GM21717 (cell line): ENCODE results near the gene SLC37A4.
A peak's percentile ranks its signal among the peaks of the same experiment; 100 is the strongest.
"Not testable (repeated sequence)": the region's sequence is repeated elsewhere in the genome, so short reads cannot be mapped to it uniquely, and the experiment has no call there.

Experiments
- ATAC-seq: cut with Tn5 transposase; IDR thresholded peaks from one replicate; pipeline ENCODE4 v1.9.1; 2021; ENCODE audit warnings: mild to moderate bottlenecking, moderate library complexity; ENCODE audit not compliant: unreplicated experiment

Gene SLC37A4

DNA sequence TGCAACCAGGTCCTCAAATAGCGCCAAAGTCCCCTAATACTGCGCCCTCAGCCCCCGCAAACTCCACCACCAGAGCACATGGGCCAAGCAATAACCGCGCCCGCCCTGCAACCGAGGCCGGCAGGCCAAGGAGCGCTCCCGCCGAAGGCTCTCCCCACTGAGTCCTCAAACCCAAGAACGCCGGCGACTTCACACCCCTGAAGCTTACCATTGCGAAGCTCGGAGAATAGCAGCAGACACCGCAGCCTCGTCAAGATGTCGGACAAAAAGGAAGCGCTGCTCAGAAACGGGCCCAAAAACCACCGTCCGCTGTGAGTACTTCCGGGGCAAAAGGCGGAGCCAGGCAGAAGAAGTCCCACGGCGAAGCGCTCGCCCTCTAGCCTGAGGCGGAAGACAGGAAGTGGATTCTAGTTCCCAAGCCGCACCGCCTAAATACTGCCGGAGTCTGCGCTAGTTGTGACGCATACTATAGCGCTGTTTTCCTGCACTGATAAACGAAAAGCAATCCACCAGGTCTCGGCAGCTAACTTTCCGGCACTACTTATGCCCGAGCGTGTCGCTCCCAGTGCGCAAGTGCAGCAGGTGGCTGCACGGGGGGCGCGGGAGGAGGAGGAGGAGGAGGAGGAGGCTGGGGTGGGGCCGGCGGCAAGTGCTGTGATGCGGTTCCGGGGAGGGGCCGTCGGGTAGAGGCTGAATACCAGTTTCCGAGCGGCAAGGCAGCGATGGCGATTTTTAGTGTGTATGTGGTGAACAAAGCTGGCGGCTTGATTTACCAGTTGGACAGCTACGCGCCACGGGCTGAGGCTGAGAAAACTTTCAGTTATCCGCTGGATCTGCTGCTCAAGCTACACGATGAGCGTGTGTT lies 12.4 kb downstream of the SLC37A4 start, which contains the start of the genes RPS25 and TRAPPC4:
RPS25 (minus strand) TSS at position 270 of the 865 bp plus-strand sequence; CDS start at position 211, 59 bp downstream.
TRAPPC4 (plus strand) TSS at position 693 of the 865 bp plus-strand sequence; CDS start at position 723, 30 bp downstream.
- peak; percentile 81 for ATAC-seq

DNA sequence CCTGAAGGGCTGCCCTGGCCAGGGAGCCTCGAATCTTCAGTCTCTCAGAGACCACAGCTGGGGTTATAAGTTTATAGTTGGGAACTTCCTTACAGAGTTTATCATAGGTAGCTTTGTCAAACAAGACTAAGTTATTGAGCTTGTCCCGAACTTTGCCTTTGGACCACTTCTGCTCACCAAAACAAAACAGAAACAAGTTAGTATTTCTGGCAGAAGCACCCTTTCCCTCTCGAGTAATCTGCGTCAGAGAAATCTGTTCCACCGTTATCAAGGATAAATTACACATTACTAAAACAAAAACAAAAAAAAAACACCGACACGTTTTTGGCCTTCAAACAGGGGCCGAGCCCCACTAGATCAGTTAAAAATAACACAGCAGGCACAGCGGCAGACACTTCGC lies 13.3 kb downstream of the SLC37A4 start:
- ATAC-seq, result not testable (repeated sequence)

DNA sequence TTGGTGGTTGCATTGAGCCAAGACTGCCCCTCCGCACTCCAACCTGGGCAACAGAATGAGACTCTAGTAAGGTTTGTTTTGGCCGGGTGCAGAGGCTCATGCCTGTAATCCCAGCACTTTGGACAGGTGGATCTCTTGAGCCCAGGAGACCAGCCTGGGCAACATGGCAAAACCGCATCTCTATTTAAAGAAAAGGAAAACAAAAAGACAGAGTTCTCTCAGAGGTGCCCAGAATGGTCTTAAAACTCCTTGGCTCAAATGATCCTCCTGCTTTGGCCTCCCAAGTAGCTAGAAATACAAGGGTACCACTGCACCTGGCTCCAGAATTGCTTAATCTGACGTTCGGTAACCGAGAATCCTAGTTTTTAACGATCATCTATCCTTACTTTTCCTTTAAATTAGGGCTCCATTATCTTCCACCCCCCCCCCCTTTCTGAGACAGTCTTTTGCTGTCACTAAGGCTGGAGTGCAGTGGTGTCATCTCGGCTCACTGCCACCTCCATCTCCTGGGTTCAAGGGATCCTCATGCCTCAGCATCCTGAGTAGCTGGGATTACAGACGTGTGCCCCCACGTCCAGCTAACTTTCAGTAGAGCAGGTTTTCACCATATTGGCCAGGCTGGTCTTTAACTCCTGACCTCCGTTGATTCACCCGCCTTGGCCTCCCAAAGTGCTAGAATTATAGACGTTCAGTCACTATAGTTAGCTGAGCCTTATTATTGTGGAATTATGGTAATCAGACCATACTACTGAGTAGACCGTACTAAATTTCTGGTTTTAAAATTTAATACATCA lies 14.3 kb downstream of the SLC37A4 start:
- no peak for ATAC-seq

GRCh38 chr11:119015054-119015611 lies 15.5 kb downstream of the SLC37A4 start:
- no peak for ATAC-seq

DNA sequence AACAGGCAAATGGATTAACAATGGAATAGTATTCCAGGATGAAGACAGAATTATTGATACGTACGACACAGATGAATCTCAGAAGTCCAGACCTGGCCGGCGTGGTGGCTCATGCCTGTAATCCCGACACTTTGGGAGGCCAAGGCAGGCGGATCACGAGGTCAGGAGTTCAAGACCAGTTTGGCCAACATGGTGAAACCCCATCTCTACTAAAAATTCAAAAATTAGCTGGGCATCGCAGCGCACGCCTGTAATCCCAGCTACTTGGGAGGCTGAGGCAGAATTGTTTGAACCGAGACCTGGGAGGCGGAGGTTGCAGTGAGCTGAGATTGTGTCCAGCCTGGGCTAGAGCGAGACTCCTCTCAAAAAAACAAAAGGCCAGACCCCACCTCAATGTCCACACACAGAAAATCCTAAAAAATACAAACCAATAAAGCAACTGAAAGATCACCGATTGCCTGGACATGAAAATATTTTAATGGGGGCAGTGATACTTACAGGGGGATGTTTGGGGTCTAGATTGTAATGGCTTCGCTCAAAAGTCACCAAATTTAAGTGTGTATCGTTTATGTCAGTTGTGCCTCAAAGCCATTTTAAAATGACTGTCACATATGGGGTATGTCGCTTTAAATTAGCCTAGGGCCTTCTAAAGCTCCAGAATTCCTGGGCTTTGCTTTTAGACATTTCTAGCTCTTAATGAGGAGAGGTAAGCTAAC lies 16.3 kb downstream of the SLC37A4 start:
- ATAC-seq, result no peak

- ATAC-seq, result no peak
Measured at GRCh38 chr11:119012629-119013170, 18.0 kb downstream of the SLC37A4 start.

DNA sequence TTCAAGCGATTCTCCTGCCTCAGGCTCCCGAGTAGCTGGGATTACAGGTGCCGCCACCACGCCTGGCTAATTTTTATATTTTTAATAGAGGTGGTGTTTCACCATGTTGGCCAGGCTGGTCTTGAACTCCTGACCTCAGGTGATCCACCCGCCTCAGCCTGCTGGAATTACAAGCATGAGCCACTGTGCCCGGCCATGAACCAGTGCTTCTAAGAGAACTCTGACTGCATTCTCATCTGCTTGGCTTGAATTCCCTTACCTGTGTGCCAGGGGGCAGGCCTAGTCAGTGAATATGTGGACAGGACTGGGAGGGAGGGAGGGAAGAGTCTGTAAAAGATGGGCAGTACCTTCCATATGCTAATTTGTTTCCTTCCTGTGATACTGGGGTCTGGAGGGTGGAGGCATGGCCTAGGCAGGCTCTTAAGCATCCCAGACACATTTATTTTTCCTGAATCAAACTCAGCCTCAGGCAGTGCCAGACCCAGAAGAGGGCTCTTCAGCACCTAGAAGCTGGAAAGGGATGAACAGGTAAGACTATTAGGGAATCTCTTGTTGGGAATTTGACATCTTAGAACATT lies 19.1 kb downstream of the SLC37A4 start:
- no peak for ATAC-seq

GRCh38 chr11:119006656-119007055 lies 24.0 kb downstream of the SLC37A4 start:
- no peak for ATAC-seq

GRCh38 chr11:119000906-119001305 lies 29.8 kb downstream of the SLC37A4 start:
- no peak for ATAC-seq

DNA sequence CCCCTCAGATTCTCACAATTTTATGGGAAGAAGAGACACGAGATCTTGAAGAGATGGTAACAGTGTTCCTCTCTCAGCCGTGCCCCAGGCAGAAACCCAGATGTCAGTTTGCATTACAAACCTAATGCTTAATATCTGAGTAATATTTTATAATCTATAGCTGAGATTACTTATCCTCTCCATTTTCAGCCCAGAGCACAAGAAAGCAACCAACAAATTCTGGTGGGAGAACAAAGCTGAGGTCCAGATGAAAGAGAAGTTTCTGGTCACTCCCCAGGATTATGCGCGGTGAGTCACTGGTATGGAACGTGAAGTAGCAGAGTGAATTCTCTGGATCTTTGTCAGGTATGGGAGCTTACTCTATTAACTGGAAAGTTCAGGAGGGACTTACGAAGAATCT lies 31.9 kb downstream of the SLC37A4 start:
- ATAC-seq, result no peak

GRCh38 chr11:118998388-118998717 lies 32.3 kb downstream of the SLC37A4 start:
- ATAC-seq, result no peak

DNA sequence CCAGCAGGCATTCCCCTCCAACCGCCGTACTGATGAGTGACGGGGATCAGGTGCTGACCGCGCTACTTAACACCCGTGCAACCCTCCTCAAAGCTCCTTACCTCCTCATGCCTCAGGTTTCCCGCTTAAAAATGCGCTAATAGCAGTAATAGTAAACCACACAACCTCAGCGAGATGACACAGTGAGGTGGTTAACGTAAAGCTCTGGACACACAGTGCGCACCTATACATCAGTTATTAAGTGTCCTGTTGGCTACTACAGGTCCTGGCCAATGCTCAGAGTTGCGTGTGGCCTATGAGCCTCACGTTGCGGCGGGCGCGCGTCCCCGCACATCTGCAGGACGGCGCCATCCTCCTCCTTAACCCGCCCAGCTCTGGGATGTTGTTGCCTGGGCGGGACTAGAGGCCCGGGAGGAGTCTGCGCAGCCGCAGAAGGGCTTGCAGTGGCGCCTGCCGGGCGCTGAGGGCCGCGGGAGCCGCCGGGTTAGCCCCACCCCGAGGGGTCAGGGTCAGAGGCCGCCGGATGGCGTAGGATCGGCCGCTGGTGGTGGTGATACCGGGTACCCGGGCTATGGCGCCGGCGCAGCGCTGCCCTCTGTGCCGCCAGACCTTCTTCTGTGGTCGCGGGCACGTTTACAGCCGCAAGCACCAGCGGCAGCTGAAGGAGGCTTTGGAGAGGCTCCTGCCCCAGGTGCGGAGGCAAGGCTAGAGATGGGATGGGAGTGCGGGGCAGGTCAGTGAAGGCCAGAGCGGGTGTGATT lies 32.9 kb downstream of the SLC37A4 start, which contains the start of gene CENATAC:
CENATAC (plus strand) TSS at position 512 of the 761 bp plus-strand sequence; CDS start at position 572, 60 bp downstream.
- peak; percentile 82 for ATAC-seq

DNA sequence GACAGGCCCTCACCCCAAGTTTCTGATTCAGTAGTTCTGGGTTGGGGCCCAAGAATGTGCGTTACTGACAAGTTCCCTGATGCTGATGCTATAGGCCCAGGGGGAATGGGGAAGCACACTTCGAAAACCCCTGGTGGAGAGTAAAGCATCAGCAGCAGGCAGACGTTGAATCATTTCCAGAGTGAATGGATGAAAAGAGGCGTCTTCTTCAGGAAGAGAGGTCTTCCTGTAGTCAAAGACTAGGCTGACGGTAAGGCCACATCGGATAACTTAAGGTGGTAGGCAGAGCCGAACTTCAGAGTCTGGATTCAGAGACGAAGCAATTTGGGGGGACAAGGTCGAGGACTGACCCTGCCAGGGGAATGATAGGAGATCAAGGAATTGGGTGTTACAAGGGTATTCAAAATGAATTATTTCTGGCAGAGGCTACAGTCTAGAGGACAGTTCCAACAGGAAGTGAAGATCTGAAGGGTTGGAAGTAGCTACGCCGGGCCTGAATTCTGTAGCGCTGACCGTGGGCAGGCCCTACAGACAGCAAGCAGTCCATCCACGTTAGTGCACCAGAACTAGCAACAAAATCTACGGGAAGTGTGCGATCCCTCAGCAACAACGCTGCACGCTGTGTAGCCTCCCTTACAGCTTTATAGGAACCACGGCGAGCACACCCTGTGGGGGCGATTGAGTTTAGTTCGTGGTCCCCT lies 33.6 kb downstream of the SLC37A4 start:
- peak; percentile 5 for ATAC-seq

DNA sequence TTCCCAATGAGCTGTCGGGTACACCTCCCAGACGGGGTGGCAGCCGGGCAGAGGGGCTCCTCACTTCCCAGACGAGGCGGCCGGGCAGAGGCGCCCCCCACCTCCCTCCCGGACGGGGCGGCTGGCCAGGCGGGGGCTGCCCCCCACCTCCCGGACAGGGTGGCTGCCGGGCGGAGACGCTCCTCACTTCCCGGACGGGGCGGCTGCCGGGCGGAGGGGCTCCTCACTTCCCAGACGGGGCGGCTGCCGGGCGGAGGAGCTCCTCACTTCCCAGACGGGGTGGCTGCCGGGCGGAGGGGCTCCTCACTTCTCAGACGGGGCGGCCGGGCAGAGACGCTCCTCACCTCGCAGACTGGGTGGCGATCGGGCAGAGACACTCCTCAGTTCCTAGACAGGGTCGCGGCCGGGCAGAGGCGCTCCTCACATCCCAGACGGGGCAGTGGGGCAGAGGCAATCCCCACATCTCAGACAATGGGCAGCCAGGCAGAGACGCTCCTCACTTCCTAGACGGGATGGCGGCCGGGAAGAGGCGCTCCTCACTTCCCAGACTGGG lies 39.1 kb downstream of the SLC37A4 start:
- ATAC-seq, result not testable (repeated sequence)

DNA sequence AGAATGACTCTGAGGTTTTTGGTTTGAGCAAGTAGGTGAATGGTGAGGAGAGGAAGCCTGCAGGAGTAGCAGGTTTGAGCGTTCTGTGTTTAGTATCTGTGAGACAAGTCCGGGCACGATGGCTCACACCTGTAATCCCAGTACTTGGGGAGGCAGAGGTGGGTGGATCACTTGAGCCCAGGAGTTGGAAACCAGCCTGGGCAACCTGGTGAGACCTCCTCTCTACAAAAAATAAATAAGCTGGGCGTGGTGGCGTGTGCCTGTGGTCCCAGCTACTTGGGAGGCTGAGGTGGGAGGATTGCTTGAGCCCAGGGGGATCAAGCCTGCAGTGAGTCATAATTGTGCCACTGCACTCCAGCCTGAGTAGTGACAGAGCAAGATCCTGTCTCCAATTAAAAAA lies 42.4 kb downstream of the SLC37A4 start:
- ATAC-seq, result no peak

GRCh38 chr11:118984825-118985224 lies 45.9 kb downstream of the SLC37A4 start:
- ATAC-seq, result no peak

DNA sequence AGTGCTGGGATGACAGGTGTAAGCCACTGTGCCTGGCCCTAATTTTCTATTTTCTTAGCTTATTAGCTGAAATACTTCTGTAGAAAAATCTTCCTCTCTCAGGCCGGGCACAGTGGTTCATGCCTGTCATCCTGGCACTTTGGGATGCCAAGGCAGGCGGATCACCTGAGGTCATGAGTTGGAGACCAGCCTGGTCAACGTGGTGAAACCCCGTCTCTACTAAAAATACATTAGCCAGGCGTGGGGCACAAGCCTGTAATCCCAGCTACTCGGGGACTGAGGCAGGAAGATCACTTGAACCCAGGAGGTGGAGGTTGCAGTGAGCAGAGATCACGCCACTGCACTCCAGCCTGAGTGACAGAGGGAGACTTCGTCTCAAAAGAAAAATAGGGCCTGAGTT lies 46.3 kb downstream of the SLC37A4 start:
- not testable (repeated sequence) for ATAC-seq

- ATAC-seq, result no peak
Measured at GRCh38 chr11:118980191-118980881, 50.3 kb downstream of the SLC37A4 start.
